PC-3 (cell line): ENCODE results near the gene MMP23B.

Experiments
- CTCF ChIP-seq: fragments of 300-600 bp; sonication (generic); conservative IDR thresholded peaks from 2 replicates; pipeline ENCODE4 v1.5.1; 2017; ENCODE audit warnings: antibody characterized with exemption, low read depth, mild to moderate bottlenecking, low read length
- EZH2 ChIP-seq: fragments of 300-600 bp; sonication (generic); IDR thresholded peaks from one replicate; pipeline ENCODE4 v1.6.1; 2017; ENCODE audit warnings: antibody characterized with exemption, mild to moderate bottlenecking, low read length; ENCODE audit not compliant: unreplicated experiment
- EZH2phosphoT487 ChIP-seq: fragments of 300-600 bp; sonication (generic); IDR thresholded peaks from 2 replicates; pipeline ENCODE4 v1.6.1; 2018; ENCODE audit warnings: mild to moderate bottlenecking, antibody characterized with exemption, low read length, borderline replicate concordance

- peak; percentile 55 for TF ChIP-seq CTCF
- no peak for TF ChIP-seq EZH2
- TF ChIP-seq EZH2phosphoT487 = no peak
Observed at GRCh38 chr1:1597275-1597930, 34.6 kb upstream of the MMP23B start.
